Left lobe of liver (tissue), 2 donors: ENCODE results near the gene GALNTL6. TPM values are rescaled to one million over a fixed set of nuclear protein-coding genes. Genes with fewer than 3 reads are reported as not detected.
"Not testable (repeated sequence)": the region's sequence is repeated elsewhere in the genome, so short reads cannot be mapped to it uniquely, and the experiment has no call there.

Experiments
- ATAC-seq: fragments of 200-7000 bp; cut with Tn5 transposase; one replicate; pipeline ENCODE4 v1.9.1; 2020; ENCODE audit warnings: mild to moderate bottlenecking, moderate library complexity
- DNase-seq: peaks from one replicate; pipeline ENCODE4 v3.0.0-alpha.2; 2020; ENCODE audit warnings: low spot score
- total RNA-seq: library from RNA; stranded (reverse); gene quantifications from one replicate; pipeline ENCODE4 v1.2.1, GENCODE V29; 2021
- donor health status: DM: no; HTN: no; CAD: no; lungs with moderate emphysema.
- donor health status: DM: no; HTN: yes; CAD: no.

Gene GALNTL6
- total RNA-seq, 1 donor from 2014 or later, result not detected

DNA sequence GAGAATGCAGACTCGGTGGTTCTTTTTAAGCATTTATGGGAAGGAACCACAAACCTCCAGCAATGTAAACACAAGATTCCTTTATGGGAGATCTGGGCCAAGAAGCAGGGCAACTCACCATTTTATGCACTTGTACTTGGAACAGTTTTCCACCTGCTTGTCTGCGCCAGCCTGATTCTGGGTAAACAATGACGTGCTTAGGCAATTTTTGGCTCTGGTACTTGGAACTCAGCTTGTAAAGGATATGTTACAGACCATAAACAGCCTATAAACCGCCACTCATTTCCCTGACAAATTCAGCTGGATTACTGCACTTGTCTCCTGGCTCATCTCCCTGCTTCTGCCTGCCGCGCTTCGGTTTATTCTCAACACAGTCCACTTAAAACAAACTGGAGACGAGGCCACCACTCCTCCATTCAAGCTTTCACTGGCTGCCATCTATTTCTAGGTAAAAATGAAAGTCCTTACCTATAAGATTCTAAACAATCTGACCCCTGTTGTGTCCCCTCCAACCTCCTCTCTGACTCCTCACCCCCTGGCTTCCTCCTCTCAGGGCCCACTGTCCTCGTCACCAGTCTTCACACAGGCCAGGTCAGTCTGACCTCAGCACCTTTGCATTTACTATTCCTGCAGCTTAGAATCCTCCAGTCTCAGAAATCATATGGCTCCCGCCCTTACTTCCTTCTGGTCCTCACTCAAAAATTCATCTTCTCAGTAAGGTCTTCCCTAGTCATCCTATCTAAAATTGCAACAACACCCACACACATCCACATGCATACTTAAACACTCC, 1149.6 kb downstream of the GALNTL6 start:
- peak; percentile 87 for ATAC-seq

DNA sequence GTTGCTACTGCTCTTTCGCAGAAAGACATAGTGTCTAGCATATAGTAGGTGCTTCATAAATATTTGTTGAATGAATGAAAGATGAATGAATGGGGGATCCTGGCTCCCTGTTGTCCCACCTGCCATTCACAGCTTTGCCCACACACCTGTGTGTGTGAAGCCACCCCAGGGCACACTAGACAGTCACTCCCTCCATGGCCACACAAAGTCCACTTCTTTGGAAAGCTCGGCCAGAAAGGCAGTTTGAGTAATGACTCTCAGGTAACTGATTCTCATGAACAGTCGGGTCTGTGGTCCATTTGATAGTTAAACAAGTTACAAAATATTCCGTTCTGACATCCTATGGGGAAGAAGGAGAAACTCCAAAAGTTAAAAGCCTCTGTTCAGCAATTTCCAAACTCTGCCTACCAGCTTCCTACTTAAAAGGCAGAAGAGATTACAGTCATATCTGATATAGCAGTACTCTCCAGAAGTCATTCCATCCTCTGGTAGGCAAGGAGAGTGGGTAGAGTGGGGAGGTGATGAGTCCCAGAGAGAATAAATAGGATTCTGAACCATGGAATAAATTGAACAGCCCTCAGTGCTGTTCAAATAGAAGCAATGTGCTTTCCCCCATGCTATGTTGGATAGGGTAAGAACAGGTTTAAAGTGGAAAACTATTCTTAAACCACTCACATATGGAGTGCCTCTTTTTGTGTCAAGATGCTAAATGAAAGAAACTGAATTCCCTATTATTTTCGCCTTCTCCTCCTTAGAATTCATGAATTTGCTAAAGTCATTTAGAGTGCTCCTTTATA, 1150.5 kb downstream of the GALNTL6 start:
- peak; percentile 75 for ATAC-seq

More for the DNA sequence above, 1149.6 kb downstream of the GALNTL6 start:
- no peak for DNase-seq

DNA sequence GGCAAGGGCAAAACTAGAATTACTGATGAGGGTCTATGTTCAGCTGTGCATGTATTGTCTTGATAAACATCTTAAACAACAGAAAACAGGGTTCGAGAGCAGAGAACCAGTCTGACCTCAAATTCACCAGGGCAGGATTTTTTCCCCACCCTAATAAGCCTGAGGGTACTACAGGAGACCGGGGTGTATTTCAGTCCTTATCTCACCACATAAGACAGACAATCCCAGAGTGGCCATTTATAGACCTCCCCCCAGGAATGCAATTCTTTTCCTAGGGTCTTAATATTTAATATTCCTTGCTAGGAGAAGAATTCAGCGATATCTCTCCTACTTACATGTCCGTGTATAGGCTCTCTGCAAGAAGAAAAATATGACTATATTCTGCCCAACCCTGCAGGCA, 1157.0 kb downstream of the GALNTL6 start:
- not testable (repeated sequence) for ATAC-seq, DNase-seq

More for the DNA sequence above, 1150.5 kb downstream of the GALNTL6 start:
- DNase-seq, result no peak

DNA sequence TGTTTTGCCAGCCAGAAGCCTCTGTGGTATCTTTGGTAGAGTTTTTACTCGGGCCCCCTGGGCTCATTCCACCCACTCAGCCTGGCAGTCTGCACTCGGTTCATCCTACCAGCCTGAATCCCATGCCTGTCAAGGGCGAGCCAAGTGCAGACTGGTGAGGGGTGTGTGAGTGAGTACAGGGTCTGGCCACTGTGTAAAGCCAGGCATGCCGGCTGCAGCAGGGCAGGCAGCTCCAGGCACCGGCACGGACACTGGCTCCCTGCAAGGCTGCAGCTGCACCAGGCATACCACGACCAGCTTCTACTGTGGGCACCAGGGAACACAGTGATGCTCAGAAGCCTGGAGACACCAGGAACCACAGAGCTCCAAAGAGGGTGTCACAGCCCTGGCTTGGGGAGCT, 1161.4 kb downstream of the GALNTL6 start:
- DNase-seq, result no peak
- no peak for ATAC-seq

DNA sequence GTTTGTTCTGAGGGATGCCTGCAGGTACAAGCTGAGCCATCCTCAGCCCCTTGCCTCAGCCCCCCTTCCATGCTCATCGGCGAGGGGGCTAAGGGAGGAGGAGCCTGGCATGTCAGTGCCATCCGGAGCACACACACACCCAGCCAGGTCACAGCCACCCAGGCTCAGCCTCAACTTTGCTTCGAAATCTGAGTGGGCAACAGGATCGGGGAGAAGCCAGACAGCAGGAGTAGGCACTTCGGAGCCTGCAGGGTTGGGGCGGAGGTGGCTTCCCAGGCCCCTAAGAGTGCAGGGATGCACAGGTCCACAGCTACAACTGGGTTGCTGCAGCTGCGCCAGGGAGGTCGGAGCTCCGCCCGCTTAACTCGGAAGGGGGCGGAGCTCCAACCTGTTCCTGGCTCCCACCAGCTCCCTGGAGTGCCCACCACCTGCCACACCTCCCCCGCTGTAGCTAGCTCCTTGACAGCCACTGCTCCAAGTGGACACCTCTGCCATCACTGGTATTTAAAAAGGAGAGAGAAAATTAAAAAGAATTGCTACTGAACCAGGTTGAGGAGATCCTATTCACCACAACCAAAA, 1162.5 kb downstream of the GALNTL6 start:
- ATAC-seq, result no peak
- no peak for DNase-seq

DNA sequence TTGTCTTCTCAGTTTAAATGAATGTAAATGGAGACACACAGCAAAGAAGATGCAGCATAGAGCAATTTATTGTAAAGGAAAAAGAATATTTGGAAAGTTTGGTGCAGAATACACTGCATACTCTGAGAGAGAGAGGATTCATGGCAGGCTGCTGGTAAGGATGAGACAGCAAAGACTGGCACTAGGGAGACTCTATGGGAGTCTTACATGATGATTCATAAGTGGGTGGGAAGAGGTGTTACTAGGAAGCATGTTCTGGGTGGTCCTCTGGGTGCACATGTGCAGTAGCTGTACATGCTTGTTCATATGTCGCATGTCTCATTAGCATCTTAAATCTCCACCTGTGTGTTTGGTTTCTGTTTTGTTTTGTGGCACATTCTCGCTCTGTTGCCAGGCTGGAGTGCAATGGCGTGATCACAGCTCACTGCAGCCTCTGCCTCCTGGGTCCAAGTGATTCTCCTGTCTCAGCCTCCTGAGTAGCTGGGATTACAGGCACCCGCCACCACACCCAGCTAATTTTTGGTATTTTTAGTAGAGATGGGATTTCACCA, 1164.4 kb downstream of the GALNTL6 start:
- not testable (repeated sequence) for ATAC-seq, DNase-seq

DNA sequence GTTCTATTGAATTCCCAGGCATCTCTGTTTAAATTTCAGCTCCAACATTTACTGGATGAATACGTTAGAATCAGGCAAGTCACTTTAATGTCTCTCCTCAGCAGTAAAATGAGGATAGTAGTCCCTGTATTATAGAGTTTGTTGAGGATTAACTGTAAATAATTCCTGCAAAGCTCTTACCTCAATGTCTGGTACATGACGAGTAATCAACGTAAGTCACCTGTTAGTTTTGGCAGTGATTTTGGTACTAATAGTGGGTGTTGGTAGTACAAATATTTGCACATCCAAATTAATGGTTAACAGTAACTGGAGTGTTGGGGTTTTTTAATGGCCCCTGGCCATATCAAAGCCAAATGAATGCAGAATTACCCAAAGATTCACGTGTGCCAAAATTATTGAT, 1165.6 kb downstream of the GALNTL6 start:
- no peak for DNase-seq
- peak; percentile 75 for ATAC-seq

DNA sequence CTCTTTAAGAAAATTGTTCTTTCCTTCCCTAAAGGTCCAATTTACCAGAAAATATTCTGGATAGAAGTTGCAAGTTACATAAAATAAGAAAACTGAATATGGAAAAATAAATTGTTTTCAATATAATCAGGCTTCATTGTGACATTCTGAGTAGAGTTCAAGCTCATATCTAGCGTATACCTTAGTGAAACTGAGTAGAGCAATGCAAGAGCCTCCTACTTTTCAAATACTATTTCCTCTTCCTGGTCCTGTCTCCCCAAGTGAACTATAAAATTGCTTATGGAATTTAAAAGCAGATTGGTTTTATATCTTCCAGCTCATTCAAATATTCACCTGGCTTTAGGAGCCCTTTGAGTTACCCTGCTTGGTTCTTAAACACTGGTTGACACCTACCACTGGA, 1166.1 kb downstream of the GALNTL6 start:
- no peak for ATAC-seq
- DNase-seq, result no peak

DNA sequence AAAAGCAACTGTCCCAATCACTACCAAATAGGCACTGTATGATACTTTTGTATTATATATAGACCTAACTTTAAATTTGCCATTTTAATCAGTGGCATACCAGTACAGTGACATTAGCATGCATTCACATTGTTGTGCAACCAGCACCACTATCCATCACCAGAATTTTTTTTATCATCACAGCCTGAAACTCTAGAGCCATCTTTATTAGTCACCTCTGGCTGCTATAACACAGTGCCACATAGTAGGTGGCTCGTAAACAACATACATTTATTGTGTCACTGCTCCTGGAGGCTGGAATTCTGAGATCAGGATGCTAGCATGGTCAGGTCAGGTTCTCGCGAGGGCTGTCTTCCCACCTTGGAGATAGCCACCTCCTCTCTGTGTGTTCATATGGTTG, 1167.0 kb downstream of the GALNTL6 start:
- ATAC-seq (no peak), DNase-seq (no peak)

DNA sequence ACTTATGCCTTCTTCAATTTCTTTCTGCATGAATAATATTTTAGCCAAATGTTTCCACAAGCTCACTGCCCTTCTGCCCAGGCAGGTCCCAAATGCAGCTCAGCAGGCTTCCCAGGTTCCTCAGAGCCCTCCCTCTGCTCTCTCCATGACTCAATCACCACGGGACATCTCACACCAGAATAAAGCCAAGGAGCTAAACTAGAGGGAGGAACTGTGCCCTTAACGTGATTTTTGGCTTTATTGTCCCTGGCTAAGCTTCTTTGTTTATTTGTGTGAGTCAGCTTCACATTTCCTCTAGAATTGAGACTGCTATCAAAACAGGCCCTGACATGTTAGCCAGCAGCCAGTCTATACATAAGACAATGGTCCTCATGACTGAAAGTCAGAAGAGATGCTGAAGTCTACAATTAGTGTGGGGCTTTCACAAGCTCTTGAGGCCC, 1169.0 kb downstream of the GALNTL6 start:
- no peak for ATAC-seq

DNA sequence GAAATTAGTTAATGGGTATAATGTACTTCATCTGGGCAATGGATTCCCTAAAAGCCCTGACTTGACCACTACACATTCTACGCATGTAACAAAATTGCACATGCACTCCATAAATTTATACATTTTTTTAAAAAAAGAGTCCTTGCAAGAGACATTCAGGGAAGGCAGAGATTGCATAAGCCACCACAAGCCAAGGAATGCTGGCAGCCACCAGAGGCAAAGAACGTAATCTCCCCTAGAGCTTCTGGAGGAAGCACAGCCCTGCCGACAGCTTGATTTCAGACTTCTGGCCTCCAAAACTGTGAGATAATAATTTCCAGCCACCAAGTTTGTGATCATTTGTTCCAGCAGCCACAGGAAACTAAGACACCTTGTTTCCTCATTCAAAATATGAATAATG, 1169.8 kb downstream of the GALNTL6 start:
- DNase-seq (no peak), ATAC-seq (no peak)

More for the DNA sequence above, 1169.0 kb downstream of the GALNTL6 start:
- no peak for DNase-seq

DNA sequence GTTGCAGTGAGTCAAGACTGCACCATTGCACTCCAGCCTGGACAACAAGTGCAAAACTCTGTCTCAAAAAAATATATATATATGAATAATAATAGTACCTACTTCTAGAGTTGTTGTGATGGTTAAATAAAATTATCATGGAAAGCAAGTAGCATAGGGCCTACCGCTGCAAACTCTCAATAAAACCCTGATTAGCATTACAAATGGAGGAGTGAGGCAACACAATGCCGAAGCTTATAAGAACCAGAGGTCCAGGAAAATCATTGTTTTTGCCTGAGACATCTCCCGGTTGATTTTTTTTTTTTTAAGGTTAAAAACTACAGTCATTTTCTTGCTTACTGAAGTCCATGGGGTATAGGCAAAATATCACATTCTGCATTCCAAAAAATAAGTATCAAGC, 1170.4 kb downstream of the GALNTL6 start:
- DNase-seq (no peak), ATAC-seq (no peak)

DNA sequence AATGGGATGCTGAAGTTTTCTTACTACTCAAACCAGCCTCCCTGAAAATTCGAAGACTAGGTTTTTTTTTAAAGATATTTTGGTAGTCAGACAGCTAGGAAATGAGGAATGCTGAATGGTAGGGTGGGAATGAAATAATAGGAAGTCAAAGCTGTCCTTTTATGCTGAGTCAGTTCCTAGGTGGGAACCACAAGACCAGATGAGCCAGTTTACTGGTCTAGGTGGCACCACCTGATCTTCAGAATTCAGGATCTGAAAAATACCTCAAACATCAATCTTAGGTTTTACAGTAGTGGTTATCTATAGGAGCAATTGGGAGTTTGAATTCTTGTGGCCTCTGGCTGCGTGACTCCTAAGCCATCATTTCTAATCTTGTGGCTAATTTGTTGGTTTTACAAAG, 1172.3 kb downstream of the GALNTL6 start:
- ATAC-seq, result no peak
- no peak for DNase-seq

DNA sequence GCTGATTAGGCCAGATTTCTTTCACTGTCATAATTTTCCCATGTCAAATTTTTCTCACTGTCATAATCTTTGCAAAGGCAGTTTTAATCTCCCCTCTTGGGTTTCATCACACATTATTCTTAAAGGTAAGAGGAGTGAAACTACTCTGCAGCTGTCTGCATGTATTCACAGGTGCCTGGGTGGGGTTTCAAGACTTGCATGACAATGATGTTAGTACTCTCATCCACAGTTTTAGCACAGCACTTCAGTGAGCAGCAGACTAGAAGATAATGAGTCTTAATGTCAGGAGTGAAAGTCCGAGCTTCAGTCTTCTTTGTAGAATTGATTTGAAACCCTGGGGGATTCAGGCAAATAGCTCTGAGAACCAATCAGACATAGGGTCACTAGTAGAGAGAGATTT, 1172.9 kb downstream of the GALNTL6 start:
- ATAC-seq (no peak), DNase-seq (no peak)

DNA sequence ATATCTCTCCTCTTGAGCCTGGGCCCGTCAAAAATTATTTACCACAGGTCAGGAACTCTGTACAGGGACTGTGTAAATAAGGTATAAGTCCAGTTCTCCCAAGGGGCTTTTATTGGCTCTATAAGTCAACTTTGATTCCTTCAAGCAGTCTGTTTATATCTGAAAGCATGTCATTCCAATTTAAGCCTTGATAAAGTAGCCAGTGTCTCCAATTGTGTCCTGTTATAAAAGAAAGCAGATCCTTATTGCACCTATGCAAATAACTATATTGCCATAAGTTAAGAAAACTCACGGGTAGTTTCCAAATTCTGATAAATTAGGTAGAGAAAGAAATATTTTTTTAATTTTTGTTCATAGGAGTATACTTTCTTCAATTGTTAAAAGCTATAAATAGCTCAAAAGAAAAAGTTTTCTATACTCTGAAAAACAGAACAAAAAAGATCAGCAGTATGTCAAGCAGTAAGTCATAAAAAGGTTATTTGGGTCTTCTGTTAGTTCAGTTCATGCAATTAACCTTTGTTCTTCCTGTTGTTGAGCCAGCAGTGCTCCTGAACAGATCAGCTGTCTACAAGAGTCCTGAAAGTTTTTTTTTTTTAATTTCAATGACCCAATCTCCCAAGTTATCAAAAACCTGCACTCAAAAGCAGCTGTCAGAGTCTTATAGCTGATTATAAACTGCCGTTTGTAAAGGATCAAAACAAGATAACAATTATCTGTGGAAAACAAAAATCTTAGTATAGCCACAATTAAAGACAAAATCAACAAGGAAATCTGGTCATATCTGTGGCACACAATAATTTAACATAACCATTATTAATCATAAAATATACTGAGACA, 1177.0 kb downstream of the GALNTL6 start:
- ATAC-seq (peak; percentile 65), DNase-seq (no peak)

DNA sequence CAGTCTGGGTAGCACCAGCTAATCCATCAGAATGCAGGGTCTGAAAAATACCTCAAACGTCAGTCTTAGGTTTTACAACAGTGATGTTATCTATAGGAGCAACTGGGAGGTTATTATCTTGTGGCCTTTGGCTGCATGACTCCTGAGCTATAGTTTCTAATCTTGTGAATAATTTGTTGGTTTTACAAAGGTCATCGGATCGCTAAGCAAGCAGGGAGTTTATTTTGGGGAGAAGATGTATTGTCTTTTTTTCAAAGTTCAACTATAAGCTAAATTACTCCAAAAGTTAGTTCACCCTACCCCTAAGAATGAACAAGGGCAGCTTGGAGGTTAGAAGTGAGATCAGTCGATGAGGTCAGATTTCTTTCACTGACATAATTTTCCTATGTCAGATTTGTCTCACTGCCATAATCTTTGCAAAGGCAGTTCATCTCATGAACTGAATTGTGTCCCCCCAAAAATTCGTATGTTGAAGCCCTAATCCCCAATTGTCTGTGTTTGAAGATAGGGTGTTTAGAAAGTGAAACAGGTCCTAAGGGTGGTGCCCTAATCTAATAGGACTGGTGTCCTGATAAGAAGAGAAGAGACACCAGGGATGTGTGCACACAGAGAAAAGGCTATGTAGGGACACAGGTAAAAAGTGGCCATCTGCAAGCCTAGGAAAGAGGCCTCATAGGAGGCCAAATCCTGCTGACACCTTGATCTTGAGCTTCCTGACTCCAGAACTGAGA, 1179.6 kb downstream of the GALNTL6 start:
- ATAC-seq (no peak), DNase-seq (no peak)

DNA sequence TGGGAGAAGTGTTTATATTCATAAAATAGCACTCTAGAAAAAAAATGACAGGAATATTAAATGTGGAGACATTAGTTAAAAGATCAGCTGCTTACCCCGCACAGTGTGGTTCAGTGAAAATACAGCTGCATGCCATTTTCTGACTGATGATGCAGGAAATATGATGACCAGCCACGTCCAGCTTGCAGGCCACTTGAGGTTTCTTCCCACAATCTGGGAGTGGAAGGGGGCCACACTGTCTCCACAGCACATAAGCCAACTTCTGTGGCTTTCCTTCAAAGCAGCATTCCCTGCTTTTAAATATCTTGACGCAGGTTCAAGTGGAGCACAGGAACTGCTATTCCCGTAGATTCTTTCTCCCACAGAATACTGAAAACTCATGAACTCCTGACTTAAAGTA, 1182.0 kb downstream of the GALNTL6 start:
- DNase-seq, result no peak

DNA sequence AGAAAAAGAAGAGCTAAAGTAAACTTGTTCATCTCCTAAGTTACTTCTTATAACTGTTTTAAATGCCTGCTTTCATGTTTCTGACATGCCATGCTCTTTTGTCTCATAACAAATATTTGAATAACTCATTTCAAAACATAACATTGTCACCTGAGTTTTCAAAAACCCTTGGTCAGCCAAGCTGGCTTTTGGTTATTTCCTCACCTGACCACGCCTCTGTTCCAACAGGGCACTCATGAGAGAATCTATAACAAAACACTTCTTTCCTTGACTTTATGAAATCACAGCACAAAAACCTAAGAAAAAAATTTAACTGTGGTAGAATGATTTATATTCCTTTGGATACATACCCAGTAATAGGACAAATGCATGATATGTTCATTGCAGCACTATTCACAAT, 1182.5 kb downstream of the GALNTL6 start:
- DNase-seq (no peak), ATAC-seq (no peak)

More for the DNA sequence above, 1182.0 kb downstream of the GALNTL6 start:
- ATAC-seq, result no peak

DNA sequence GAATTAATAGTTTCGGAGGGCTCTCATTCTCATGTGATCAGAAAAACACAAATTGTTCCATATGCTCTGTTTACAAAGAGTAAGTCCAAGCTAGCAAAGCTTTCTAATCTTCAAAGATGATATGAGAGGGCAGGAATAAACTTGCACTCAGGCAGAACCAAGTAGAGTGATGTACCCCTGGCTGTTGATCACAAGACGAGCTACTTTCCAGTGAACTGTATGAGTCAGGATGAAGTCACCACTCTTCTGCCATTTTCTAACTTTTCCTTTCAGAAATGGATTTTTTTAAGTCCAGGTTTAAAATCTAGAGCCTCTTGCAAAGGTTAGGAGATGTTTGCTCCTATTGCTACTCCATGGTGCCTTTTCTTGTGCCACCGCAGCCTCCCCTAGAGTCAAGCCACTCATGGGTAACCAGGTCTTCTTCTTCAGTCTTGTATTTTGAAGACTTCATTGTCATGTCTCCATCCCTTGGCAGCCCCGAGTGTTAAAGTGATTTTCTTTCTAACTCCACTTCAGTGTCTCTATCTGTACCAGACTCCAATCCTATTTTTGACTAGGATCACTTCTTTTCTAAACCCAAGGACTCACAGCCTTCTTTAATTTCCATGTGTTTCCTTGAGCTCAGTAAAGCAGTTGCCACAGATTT, 1183.5 kb downstream of the GALNTL6 start:
- ATAC-seq (no peak), DNase-seq (no peak)
